Astrocyte (in vitro differentiated cells and primary cell): ENCODE data around the gene KRT74.

Source experiments
- CTCF ChIP-seq: IDR thresholded peaks from 2 replicates; pipeline ENCODE4 v1.5.1; 2011; ENCODE audit warnings: low read depth, mild to moderate bottlenecking, inconsistent platforms, low read length, moderate library complexity; ENCODE audit not compliant: insufficient read depth
- EZH2 ChIP-seq: IDR thresholded peaks from 2 replicates; pipeline ENCODE4 v1.6.1; 2012; ENCODE audit warnings: mild to moderate bottlenecking, low read length, inconsistent platforms; ENCODE audit not compliant: insufficient read depth

GRCh38 chr12:52542157-52542556 lies 31.5 kb downstream of the KRT74 start:
- TF ChIP-seq CTCF (no peak), EZH2 (no peak)
